GM15510 (cell line): Measurements from ENCODE around the gene ENTPD2.

ENCODE experiments used
- POLR2A ChIP-seq: IDR thresholded peaks from 3 replicates; pipeline ENCODE4 v1.6.1; 2011; ENCODE audit warnings: borderline replicate concordance; ENCODE audit not compliant: insufficient read length; ENCODE audit errors: extremely low read depth

Gene ENTPD2

DNA sequence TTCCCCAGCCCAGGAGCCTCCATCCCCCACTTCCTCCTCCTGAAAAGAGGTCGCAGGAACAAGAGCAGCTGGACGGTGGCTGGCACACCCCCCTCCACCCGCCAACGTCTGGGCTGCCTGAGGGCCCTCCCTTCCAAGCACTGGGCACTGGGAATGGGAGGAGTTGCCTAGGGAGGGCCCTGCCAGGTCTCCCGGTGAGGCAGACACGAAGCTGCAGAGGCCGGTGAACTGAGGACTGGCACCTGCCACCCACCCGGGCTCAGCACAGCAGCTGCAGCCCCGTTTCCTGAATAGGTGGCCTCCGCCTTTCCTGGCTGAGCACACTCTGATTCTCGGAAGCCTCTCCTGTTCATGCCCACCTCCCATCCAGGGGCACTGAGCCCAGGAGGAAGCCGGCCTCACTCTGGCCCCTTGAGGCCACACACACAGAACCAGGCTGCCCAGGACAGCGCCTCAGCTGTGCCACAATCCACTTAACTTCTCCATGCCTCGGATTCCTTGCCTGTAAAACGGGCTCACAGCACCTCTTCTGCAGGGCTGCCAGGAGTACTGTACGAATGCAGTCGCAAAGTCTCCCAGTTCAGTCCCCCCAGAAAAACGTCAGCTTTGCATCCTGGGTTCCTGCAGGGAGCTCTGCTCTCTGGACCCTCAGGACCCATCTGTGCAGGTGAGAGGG, 9.2 kb downstream of the ENTPD2 start:
- TF ChIP-seq POLR2A: no peak

DNA sequence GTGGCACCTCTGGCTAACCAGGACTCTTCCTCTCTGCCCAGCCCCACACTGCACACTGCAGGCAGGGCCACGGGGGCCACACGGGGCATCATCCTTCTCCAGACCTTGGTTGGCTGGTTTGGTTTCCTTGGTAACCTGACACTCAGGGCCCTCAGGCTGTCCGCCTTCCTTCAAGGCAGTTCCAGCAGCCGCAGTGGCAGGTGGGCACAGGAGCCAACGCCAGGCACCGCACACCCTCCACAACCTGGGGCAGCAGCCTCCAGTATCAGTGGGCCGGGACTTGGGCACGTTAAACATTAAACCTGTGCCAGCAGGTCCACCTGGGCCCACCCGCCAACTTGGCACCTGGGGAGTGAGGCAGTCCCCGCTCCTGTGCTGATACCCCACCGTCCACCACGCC, 9.8 kb downstream of the ENTPD2 start:
- TF ChIP-seq POLR2A: no peak

DNA sequence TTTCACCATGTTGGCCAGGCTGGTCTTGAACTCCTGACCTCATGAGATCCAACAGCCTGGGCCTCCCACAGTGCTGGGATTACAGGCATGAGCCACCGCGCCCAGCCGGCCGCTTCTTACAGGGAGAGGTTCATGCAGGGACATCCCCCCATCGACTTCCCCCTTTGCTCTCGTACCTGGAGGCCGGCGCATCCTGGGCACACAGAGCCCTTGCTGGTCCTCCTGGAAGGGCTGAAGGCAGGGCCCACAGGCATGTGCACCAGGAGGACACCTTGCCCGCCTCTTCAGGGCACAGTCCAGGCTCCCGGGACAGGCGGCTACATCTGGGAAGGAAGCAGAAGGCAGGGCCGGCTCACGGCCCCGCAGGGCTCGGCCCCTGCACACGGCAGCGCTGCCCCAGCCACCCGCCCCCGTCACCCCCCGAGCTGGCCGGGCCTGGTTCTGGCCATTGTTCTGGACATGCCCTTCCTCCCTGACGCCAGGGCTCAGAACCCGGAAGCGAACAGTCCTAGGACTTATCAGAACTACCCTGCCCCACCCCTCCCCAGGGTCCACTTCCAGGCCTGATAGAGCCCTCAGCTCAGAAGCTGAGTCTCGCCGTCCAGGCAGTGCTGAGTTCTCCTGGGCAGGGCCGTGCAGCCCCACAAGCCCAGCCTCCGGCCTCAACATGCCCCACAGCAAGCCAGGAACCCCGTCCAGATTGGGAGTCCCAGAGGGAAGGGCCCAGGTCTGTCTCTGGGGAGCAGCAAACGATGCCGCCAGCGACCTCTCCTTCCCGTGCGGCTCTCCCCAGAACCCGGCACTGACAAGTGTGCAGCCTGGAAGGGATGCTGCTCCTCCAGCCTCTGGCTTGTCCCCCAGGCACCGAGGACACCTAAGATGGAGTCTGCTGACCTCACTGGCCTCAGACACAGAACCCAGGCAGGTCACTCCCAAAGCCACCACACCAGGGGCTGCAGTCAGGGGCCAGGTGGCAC, 10.8 kb downstream of the ENTPD2 start:
- no peak for TF ChIP-seq POLR2A

DNA sequence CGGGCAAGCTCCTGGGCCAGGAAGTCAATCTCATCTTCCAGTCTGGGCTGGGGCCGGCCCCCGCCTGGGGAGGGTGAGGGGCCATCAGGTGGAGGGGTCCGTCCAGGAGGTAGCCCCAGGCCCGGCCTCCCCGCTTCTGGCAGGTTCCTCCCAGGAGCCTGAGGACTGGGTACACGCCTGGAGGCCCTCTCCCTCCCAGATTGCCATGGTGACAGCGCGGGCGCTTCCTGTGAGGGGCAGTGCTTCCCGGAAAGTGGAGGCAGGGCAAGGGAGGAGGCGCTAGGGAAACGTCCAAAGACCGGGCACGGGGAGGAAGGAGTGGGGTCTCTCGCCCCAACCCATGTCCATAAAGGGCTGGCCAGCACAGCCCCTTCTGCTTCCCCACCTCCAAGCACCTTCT, 12.7 kb downstream of the ENTPD2 start:
- TF ChIP-seq POLR2A: no peak

DNA sequence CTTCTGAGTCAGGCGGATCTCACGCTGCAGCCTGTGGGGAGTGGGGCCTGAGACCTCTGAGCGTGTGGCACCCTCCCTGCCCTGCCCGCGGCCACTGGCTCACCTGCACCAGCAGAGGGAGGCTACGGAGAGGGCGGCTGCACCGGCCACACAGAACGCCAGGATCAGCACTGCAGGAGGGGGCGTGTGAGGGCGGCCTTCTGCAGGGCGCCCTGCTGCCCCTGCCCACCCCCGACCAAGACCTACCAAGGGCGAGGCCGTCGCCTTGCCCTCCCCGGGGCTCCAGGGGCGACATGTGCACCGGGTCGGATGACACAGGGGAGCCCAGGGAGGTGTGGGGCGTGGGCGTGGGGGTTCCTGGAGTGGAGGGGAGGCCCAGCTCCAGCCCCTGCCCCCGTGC, 13.3 kb downstream of the ENTPD2 start:
- TF ChIP-seq POLR2A: no peak

DNA sequence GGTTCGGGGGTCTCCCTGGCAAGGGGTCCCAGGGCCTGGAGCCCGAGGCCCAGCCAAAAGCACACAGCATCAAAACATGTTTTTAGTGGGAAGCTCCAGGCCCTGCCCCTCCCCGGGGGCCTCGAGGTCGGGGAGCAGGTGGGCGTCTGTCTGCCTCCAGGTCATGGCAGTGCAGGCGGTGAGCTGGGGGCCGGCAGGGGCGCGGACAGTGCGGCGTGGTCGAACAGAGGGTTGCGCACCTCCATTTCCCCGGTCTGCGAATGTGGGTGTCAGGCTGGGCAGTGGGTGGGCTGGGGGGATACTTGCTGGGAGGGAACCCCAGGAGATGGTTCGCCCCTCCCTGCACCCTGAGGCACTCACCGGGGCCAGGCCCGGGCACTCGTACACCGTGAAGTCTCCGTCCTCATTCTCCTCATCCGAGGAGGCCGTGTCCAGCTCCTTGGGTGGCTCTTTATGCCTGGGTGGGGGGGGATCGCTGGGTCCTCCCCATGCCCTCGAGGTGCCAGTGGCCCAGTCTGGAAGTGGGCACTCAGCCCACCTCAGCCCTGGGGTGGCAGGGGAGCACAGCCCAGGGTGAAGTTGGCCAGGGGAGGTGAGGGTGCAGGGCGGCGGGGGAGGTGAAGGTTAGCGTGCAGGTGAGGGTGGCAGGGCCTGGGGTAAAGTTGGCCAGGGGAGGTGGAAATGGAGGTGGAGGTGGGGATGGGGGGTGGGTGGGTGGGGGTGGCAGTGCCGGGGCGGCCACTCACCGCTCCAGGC, 14.1 kb downstream of the ENTPD2 start:
- TF ChIP-seq POLR2A: no peak

DNA sequence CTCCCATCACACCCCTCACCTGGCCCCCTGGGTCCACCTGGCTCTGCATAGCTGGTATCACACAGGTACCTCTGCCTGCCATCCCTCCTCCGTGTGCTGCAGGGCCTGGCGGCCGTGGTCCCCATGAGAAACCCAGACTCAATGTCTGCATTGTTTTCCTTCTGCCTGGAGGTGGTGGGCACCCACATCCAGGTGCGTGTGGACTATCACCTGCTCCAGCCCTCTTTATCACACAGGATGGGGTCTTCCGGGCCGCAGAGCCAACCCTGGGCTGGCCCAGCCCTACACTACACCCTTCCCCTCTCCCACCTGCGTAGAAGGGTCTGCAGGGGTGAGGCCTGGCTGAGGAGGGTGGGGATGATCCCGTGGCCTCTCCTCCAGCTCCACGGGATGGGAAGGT, 14.9 kb downstream of the ENTPD2 start:
- TF ChIP-seq POLR2A: no peak

DNA sequence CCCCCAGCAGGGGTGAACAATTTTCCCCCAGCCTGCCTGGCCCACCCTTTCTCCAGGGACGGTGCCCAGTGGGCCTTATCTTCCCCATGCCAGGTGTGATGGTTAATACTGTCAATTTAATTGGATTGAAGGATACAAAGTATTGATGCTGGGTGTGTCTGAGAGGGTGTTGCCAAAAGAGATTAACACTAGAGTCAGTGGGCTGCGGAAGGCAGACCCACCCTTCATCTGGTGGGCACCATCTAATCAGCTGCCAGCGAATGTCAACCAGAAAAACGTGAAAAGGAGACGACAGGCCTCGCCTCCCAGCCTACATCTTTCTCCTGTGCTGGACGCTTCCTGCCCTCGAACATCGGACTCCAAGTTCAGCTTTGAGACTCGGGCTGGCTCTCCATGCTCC, 16.4 kb downstream of the ENTPD2 start:
- TF ChIP-seq POLR2A: no peak

DNA sequence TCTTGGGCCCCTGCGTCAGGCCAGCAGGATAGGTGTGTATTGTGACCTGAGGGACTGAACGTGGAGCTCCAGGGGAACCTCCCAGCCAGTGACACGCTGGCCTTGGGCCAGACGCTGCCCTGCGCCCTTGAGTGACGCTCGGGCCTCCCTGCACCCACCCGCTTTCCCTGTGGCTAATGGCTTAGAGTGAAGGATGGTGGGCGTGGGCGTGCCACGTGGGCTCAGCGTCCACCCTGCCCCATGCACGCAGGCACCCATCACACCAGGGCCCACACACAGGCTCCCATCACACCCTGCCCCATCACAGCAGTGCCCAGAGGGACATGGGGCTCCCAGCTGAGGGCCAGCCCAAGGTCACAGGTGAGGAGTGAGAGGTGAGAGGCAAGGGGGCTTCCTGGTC, 16.8 kb downstream of the ENTPD2 start:
- TF ChIP-seq POLR2A: no peak

DNA sequence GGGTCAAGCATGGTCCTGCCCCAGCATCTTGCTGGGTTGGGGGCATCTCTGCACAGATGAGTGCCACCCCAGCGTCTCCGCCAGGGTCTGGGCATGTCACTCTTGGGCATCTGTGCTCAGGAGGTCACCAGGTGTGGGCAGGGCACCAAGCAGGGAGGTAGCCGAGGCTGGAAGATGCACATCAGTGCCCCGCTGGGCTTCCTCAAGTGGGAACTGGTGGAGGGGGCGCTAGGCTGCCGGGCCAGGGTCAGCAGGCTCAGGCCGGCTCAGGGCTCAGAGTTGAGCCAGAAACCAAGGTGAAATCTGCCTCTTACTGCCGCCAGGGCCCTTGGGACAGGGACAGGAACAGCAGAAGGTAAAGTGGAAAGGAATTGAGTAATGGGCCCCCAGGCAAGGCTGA, 17.9 kb downstream of the ENTPD2 start:
- no peak for TF ChIP-seq POLR2A

DNA sequence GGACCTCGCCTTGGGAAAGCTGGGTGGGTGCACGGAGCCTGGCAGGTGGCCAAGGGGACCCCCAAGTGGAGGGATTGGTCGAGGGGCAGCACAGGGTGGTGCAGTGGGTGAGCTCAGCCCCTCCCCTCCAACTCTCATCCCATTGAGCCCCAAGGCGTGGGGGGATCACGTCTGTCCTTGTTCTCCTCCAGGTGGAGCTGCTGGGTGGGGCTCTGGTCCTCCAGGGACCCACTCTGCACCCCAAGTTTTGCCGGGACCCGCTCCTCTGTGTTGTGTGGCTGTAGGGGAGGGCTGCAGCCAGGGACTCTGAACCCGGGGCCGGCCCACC, 18.4 kb downstream of the ENTPD2 start:
- no peak for TF ChIP-seq POLR2A

DNA sequence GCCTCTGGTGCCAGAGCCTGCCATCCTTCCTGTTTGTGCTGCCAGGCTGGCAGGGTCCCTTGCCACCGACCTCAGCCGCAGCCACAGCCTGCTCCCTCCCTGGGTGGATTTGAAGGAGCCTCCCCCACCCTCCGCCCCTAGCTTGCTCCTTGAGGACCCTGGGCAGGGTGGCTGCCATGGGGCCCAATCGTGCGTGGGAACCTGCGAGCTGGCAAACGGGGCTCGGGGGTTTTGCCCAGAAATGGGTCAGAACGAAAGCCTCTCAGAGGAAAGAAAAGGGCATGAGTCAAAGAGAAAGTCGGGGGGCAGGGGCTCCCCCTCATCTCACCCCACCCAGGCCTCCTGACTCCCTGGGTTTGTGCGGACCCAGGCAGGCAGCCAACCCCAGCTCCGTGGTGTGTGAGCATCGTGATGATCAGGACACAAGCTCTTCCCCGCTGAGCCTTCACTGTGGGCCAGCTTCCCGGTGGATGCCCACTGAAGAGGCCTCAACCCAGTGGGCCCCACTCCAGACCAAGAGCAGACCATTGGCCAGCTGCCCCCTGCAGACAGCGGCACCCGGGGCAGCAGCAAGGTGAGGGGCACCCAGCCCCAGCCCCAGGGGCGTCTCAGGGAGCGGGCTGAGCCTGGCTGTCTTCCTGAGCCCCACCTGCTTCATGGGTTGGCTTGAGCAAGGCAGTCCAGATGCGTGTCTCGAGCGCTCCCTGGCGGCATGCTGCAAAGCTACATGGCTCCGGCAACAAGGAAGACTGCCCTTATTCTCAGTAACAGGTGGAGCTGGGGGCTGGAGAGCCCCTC, 19.0 kb downstream of the ENTPD2 start:
- no peak for TF ChIP-seq POLR2A

DNA sequence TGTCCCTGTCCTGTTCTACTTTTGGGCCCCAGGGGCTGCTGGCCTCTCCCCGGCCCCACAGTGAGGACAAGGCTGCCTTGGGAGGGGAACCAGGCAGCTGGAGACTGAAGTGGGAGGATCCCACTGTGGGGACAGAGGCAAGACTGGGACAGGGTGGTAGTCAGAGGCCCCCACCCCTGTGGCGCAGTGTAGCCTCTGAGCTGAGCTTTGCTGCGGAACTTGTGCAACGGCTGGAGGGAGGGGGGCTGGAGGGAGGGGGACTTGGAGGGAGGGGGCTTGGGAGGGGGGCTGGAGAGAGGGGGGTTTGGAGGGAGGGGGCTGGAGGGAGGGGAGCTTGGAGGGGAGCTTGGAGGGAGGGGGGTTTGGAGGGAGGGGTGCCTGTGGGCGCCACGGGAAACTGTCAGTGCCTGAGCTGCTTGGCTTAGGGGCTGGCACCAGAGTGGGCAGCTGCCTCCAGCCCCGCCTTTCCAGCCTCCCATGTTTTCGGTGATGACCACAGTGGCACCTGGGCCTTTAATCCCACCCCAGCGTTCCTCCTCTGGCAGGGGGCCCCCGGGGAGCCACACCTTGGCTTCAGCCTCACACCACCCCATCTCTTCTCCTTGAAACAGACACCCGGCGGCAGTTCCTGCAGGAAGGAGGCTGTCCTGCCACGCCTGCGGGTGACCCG, 19.7 kb downstream of the ENTPD2 start:
- TF ChIP-seq POLR2A: no peak

DNA sequence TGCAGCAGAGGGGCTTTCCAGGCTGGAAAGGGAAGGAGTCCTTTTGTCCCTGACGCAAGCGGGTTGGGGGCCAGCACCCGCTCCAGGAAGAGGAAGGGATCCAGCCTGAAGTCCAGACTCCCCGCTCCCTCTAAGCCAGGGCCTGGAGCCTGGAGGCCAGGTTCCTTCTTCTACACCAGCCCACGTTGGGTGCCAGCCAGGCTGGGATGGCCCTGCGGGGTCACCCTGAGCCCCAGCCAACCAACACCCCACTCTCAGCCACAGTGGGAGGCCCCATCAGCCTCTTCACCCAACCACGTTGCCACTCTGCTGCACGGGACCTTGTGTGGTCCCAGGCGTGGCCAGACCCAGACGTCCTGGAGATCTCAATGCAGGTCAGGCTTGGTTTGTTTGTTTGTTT, 21.0 kb downstream of the ENTPD2 start:
- TF ChIP-seq POLR2A: no peak
